WTC11 (cell line): ENCODE data around the gene OVOL1. TPM values are rescaled to one million over a fixed set of nuclear protein-coding genes. Genes with fewer than 3 reads are reported as not detected.

ENCODE experiments used
- ATAC-seq: fragments of 200-7000 bp; cut with Tn5 transposase; 2 replicates; pipeline ENCODE4 v1.10.0; 2021; ENCODE audit warnings: mild to moderate bottlenecking, moderate library complexity
- CTCF ChIA-PET: fragments of 300-600 bp; sonication (Branson Sonifier 250); formaldehyde crosslinking; loops from one replicate; lab custom pipeline; 2021; ENCODE audit warnings: antibody characterized with exemption; lab: Charles Lee
- POLR2A ChIA-PET: fragments of 350-600 bp; sonication (Branson Sonifier 250); formaldehyde crosslinking; loops from one replicate; lab custom pipeline; 2021; ENCODE audit warnings: antibody characterized with exemption; lab: Charles Lee
- DNase-seq: peaks from one replicate; pipeline ENCODE4 v3.0.0; 2021; ENCODE audit warnings: low spot score
- H3K27ac Mint-ChIP-seq: 2 replicates; pipeline ENCODE4 v1.8.0; 2021; ENCODE audit warnings: mixed read lengths
- H3K27me3 Mint-ChIP-seq: 2 replicates; pipeline ENCODE4 v1.8.0; 2021; ENCODE audit warnings: low read depth, mild to moderate bottlenecking, moderate library complexity, mixed read lengths
- H3K36me3 Mint-ChIP-seq: 2 replicates; pipeline ENCODE4 v1.8.0; 2021; ENCODE audit warnings: mixed read lengths
- H3K4me1 Mint-ChIP-seq: 2 replicates; pipeline ENCODE4 v1.8.0; 2022; ENCODE audit warnings: mixed read lengths
- H3K4me3 Mint-ChIP-seq: 2 replicates; pipeline ENCODE4 v1.8.0; 2021; ENCODE audit warnings: mild to moderate bottlenecking, moderate library complexity, mixed read lengths
- H3K9me3 Mint-ChIP-seq: 2 replicates; pipeline ENCODE4 v1.8.0; 2021; ENCODE audit warnings: mixed read lengths
- EMX1 ChIP-seq: fragments of 250-450 bp; sonication (Bioruptor Pico); IDR thresholded peaks from 2 replicates; pipeline ENCODE4 v1.8.0; 2021; ENCODE audit warnings: mild to moderate bottlenecking
- GABPB1 ChIP-seq: sonication (generic); formaldehyde crosslinking; IDR thresholded peaks from 2 replicates; pipeline ENCODE4 v1.8.1; 2023; ENCODE audit warnings: mild to moderate bottlenecking, missing genetic modification reagents
- GRHL2 ChIP-seq: fragments of 250-450 bp; sonication (Bioruptor Pico); IDR thresholded peaks from 2 replicates; pipeline ENCODE4 v1.8.0; 2022; ENCODE audit warnings: mild to moderate bottlenecking, moderate library complexity; ENCODE audit not compliant: insufficient replicate concordance, severe bottlenecking
- GTF2I ChIP-seq: fragments of 250-450 bp; sonication (Bioruptor Pico); conservative IDR thresholded peaks from 2 replicates; pipeline ENCODE4 v1.4.0; 2021; ENCODE audit warnings: mild to moderate bottlenecking
- HMGA2 ChIP-seq: fragments of 250-450 bp; sonication (Bioruptor Pico); IDR thresholded peaks from 2 replicates; pipeline ENCODE4 v1.4.0; 2021; ENCODE audit warnings: mild to moderate bottlenecking, moderate library complexity
- JAZF1 ChIP-seq: fragments of 250-450 bp; sonication (Bioruptor Pico); IDR thresholded peaks from 2 replicates; pipeline ENCODE4 v1.9.0; 2021; ENCODE audit warnings: moderate library complexity, mild to moderate bottlenecking, inconsistent platforms
- MXD4 ChIP-seq: fragments of 250-450 bp; sonication (Bioruptor Pico); IDR thresholded peaks from 2 replicates; pipeline ENCODE4 v1.8.0; 2021; ENCODE audit warnings: mild to moderate bottlenecking, moderate library complexity, borderline replicate concordance
- MYBL2 ChIP-seq: sonication (generic); formaldehyde crosslinking; IDR thresholded peaks from 2 replicates; pipeline ENCODE4 v1.8.1; 2023; ENCODE audit warnings: mild to moderate bottlenecking, moderate library complexity, missing genetic modification reagents
- RELA ChIP-seq: sonication (generic); formaldehyde crosslinking; IDR thresholded peaks from 2 replicates; pipeline ENCODE4 v1.8.1; 2022; ENCODE audit warnings: missing genetic modification reagents, mild to moderate bottlenecking, borderline replicate concordance
- SP1 ChIP-seq: sonication (generic); formaldehyde crosslinking; conservative IDR thresholded peaks from 2 replicates; pipeline ENCODE4 v1.8.1; 2022; ENCODE audit warnings: missing genetic modification reagents
- TEAD4 ChIP-seq: sonication (generic); formaldehyde crosslinking; IDR thresholded peaks from 2 replicates; pipeline ENCODE4 v1.8.0; 2022; ENCODE audit warnings: mild to moderate bottlenecking, missing genetic modification reagents
- ZBTB21 ChIP-seq: sonication (generic); formaldehyde crosslinking; IDR thresholded peaks from 2 replicates; pipeline ENCODE4 v1.8.1; 2023; ENCODE audit warnings: mild to moderate bottlenecking, missing genetic modification reagents, borderline replicate concordance
- ZNF219 ChIP-seq: sonication (generic); formaldehyde crosslinking; IDR thresholded peaks from 2 replicates; pipeline ENCODE4 v1.8.0; 2023; ENCODE audit warnings: missing genetic modification reagents, mild to moderate bottlenecking, borderline replicate concordance
- total RNA-seq: library from RNA; stranded (reverse); gene quantifications from 3 replicates; pipeline ENCODE4 v1.2.3, GENCODE V29; 2021
- TF ChIP-seq, protein P1 (sequence below): fragments of 250-450 bp; sonication (Bioruptor Pico); IDR thresholded peaks from 2 replicates; pipeline ENCODE4 v1.9.0; 2021; ENCODE audit warnings: mild to moderate bottlenecking
- TF ChIP-seq, protein P2 (sequence below): sonication (generic); formaldehyde crosslinking; IDR thresholded peaks from 2 replicates; pipeline ENCODE4 v1.8.0; 2022; ENCODE audit warnings: mild to moderate bottlenecking, missing genetic modification reagents
- TF ChIP-seq, protein P3 (sequence below): sonication (generic); formaldehyde crosslinking; IDR thresholded peaks from 2 replicates; pipeline ENCODE4 v1.8.1; 2022; ENCODE audit warnings: mild to moderate bottlenecking, missing genetic modification reagents, moderate library complexity, borderline replicate concordance
- TF ChIP-seq, protein P4 (sequence below): sonication (generic); formaldehyde crosslinking; IDR thresholded peaks from 2 replicates; pipeline ENCODE4 v1.8.1; 2023; ENCODE audit warnings: mild to moderate bottlenecking, missing genetic modification reagents
- TF ChIP-seq, protein P5 (sequence below): sonication (generic); formaldehyde crosslinking; IDR thresholded peaks from 2 replicates; pipeline ENCODE4 v1.8.1; 2023; ENCODE audit warnings: mild to moderate bottlenecking, missing genetic modification reagents, moderate library complexity
- TF ChIP-seq, protein P6 (sequence below): sonication (generic); formaldehyde crosslinking; IDR thresholded peaks from 2 replicates; pipeline ENCODE4 v1.8.0; 2022; ENCODE audit warnings: mild to moderate bottlenecking, missing genetic modification reagents
- TF ChIP-seq, protein P7 (sequence below): sonication (generic); formaldehyde crosslinking; IDR thresholded peaks from 2 replicates; pipeline ENCODE4 v1.8.1; 2022; ENCODE audit warnings: mild to moderate bottlenecking, moderate library complexity, missing genetic modification reagents
- TF ChIP-seq, protein P8 (sequence below): sonication (generic); formaldehyde crosslinking; IDR thresholded peaks from 2 replicates; pipeline ENCODE4 v1.8.0; 2022; ENCODE audit warnings: mild to moderate bottlenecking, missing genetic modification reagents

The OVOL1 gene
- total RNA-seq, 1 experiment from 2014 or later = 6.8 TPM

DNA sequence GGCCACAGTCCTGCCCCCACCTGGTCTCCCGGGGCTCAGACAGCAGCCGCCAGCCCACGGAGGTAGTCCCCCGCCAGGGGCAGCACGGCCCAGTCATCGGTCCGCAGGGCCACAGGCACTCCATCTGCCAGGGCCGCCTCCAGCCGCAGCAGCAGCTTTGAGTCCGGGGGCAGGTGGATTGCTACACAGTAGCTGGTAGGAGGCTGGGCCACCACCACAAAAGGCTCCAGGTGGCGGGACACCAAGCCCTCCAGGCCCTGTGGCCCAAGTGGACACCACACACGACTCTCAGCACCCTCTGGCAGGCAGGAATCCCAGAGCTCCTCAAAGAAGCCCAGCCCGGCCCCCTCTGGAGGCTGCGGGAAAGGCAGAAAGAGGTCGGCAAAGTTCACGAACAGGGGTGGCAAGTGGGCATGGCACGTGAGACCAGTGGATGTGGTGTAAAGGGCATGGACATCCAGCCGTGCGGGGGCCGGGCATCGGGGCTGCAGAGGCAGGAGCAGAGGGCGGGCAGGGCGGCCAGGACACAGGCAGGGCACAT is 9.0 kb upstream of the OVOL1 start (continued):
- TF ChIP-seq ZBTB21 (CRISPR knock-in tag) = no peak
- TF ChIP-seq RELA = no peak
- TF ChIP-seq JAZF1 = no peak
- TF ChIP-seq HMGA2 = no peak
- TF ChIP-seq GABPB1 (CRISPR knock-in tag) = no peak
- TF ChIP-seq ZNF219 (CRISPR knock-in tag) = no peak
- TF ChIP-seq, protein P1, sequence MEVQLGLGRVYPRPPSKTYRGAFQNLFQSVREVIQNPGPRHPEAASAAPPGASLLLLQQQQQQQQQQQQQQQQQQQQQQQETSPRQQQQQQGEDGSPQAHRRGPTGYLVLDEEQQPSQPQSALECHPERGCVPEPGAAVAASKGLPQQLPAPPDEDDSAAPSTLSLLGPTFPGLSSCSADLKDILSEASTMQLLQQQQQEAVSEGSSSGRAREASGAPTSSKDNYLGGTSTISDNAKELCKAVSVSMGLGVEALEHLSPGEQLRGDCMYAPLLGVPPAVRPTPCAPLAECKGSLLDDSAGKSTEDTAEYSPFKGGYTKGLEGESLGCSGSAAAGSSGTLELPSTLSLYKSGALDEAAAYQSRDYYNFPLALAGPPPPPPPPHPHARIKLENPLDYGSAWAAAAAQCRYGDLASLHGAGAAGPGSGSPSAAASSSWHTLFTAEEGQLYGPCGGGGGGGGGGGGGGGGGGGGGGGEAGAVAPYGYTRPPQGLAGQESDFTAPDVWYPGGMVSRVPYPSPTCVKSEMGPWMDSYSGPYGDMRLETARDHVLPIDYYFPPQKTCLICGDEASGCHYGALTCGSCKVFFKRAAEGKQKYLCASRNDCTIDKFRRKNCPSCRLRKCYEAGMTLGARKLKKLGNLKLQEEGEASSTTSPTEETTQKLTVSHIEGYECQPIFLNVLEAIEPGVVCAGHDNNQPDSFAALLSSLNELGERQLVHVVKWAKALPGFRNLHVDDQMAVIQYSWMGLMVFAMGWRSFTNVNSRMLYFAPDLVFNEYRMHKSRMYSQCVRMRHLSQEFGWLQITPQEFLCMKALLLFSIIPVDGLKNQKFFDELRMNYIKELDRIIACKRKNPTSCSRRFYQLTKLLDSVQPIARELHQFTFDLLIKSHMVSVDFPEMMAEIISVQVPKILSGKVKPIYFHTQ = no peak
- TF ChIP-seq, protein P2, sequence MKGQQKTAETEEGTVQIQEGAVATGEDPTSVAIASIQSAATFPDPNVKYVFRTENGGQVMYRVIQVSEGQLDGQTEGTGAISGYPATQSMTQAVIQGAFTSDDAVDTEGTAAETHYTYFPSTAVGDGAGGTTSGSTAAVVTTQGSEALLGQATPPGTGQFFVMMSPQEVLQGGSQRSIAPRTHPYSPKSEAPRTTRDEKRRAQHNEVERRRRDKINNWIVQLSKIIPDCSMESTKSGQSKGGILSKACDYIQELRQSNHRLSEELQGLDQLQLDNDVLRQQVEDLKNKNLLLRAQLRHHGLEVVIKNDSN (CRISPR knock-in tag) = no peak
- TF ChIP-seq, protein P3, sequence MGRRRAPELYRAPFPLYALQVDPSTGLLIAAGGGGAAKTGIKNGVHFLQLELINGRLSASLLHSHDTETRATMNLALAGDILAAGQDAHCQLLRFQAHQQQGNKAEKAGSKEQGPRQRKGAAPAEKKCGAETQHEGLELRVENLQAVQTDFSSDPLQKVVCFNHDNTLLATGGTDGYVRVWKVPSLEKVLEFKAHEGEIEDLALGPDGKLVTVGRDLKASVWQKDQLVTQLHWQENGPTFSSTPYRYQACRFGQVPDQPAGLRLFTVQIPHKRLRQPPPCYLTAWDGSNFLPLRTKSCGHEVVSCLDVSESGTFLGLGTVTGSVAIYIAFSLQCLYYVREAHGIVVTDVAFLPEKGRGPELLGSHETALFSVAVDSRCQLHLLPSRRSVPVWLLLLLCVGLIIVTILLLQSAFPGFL (CRISPR knock-in tag) = no peak
- TF ChIP-seq MYBL2 = no peak

DNA sequence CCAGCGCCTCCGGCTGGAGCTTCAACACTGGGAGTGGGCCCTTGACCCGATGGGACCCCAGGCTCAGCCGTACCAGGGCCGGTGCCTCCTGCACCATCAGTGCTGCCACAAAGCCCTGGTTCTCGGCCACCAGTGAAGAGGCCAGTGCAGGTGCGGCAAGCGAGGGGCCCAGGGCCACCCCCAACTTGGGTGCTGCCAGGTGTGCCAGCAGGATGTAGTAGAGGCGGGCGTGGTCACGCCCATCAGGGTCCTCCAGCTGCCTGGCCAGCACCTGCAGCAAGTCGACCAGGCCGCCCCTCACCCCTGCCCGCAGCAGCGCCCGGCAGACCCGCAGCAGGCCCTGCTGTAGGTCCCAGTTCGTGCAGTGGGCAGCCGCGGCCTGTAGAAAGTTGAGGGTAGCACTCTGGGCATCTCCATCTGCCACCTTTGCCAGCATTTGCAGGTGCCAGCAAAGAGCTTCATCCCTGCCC is 8.4 kb upstream of the OVOL1 start:
- TF ChIP-seq, protein P4, sequence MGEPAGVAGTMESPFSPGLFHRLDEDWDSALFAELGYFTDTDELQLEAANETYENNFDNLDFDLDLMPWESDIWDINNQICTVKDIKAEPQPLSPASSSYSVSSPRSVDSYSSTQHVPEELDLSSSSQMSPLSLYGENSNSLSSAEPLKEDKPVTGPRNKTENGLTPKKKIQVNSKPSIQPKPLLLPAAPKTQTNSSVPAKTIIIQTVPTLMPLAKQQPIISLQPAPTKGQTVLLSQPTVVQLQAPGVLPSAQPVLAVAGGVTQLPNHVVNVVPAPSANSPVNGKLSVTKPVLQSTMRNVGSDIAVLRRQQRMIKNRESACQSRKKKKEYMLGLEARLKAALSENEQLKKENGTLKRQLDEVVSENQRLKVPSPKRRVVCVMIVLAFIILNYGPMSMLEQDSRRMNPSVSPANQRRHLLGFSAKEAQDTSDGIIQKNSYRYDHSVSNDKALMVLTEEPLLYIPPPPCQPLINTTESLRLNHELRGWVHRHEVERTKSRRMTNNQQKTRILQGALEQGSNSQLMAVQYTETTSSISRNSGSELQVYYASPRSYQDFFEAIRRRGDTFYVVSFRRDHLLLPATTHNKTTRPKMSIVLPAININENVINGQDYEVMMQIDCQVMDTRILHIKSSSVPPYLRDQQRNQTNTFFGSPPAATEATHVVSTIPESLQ (CRISPR knock-in tag) = no peak
- TF ChIP-seq, protein P5, sequence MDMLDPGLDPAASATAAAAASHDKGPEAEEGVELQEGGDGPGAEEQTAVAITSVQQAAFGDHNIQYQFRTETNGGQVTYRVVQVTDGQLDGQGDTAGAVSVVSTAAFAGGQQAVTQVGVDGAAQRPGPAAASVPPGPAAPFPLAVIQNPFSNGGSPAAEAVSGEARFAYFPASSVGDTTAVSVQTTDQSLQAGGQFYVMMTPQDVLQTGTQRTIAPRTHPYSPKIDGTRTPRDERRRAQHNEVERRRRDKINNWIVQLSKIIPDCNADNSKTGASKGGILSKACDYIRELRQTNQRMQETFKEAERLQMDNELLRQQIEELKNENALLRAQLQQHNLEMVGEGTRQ (CRISPR knock-in tag) = no peak
- TF ChIP-seq GABPB1 (CRISPR knock-in tag) = no peak
- TF ChIP-seq GRHL2 (CRISPR knock-in tag) = no peak
- TF ChIP-seq, protein P6, sequence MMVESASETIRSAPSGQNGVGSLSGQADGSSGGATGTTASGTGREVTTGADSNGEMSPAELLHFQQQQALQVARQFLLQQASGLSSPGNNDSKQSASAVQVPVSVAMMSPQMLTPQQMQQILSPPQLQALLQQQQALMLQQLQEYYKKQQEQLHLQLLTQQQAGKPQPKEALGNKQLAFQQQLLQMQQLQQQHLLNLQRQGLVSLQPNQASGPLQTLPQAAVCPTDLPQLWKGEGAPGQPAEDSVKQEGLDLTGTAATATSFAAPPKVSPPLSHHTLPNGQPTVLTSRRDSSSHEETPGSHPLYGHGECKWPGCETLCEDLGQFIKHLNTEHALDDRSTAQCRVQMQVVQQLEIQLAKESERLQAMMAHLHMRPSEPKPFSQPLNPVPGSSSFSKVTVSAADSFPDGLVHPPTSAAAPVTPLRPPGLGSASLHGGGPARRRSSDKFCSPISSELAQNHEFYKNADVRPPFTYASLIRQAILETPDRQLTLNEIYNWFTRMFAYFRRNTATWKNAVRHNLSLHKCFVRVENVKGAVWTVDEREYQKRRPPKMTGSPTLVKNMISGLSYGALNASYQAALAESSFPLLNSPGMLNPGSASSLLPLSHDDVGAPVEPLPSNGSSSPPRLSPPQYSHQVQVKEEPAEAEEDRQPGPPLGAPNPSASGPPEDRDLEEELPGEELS = no peak
- TF ChIP-seq, protein P7, sequence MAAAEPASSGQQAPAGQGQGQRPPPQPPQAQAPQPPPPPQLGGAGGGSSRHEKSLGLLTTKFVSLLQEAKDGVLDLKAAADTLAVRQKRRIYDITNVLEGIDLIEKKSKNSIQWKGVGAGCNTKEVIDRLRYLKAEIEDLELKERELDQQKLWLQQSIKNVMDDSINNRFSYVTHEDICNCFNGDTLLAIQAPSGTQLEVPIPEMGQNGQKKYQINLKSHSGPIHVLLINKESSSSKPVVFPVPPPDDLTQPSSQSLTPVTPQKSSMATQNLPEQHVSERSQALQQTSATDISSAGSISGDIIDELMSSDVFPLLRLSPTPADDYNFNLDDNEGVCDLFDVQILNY (CRISPR knock-in tag) = no peak
- no peak for TF ChIP-seq GTF2I (CRISPR knock-in tag)
- no peak for TF ChIP-seq EMX1 (CRISPR knock-in tag)
- TF ChIP-seq, protein P8, sequence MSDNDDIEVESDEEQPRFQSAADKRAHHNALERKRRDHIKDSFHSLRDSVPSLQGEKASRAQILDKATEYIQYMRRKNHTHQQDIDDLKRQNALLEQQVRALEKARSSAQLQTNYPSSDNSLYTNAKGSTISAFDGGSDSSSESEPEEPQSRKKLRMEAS = no peak
- no peak for TF ChIP-seq MXD4 (CRISPR knock-in tag)
- TF ChIP-seq TEAD4 (CRISPR knock-in tag) = no peak
- no peak for TF ChIP-seq SP1 (CRISPR knock-in tag)
- Mint-ChIP-seq H3K36me3 (no peaks in the 10 kb centered on the region), H3K9me3 (no peaks in the 10 kb centered on the region), H3K4me3 (no peak overlapping the region), H3K27ac (no peak overlapping the region), H3K4me1 (peaks cover 9% of the 10 kb centered on the region), H3K27me3 (peaks cover 20% of the 10 kb centered on the region)
- ATAC-seq = no peak
- POLR2A ChIA-PET = no interaction called here
- CTCF ChIA-PET = interaction anchor here (0.9 to 4.3 kb wide), 20 partner anchors 13 to 244 kb away, joined by 3 to 159 read pairs (median 12); partner anchors contain the start of genes KAT5, RELA, RNASEH2C and SNX32
- no peak for DNase-seq
